ENCODE measurements around the gene FCN1.
A peak's percentile ranks its signal among the peaks of the same experiment; 100 is the strongest.

The FCN1 gene

GRCh38 chr9:134889386-134890154 lies 28.1 kb downstream of the FCN1 start:
- TF ChIP-seq POLR2A (IDR thresholded peaks at IDR 0.05; ENCODE audit: extremely low read depth, insufficient read length): no peak
- TF ChIP-seq, protein P1, sequence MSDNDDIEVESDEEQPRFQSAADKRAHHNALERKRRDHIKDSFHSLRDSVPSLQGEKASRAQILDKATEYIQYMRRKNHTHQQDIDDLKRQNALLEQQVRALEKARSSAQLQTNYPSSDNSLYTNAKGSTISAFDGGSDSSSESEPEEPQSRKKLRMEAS (IDR thresholded peaks at IDR 0.05; ENCODE audit: low read depth, low read length): 0 out of 2 replicates have a peak, but pooled peaks have one; percentile 16
- peak; percentile 94 for DNase-seq (ENCODE audit: low read depth)
- H3K4me3 ChIP-seq (ENCODE audit: low read depth, low read length): no peak overlapping the region

DNA sequence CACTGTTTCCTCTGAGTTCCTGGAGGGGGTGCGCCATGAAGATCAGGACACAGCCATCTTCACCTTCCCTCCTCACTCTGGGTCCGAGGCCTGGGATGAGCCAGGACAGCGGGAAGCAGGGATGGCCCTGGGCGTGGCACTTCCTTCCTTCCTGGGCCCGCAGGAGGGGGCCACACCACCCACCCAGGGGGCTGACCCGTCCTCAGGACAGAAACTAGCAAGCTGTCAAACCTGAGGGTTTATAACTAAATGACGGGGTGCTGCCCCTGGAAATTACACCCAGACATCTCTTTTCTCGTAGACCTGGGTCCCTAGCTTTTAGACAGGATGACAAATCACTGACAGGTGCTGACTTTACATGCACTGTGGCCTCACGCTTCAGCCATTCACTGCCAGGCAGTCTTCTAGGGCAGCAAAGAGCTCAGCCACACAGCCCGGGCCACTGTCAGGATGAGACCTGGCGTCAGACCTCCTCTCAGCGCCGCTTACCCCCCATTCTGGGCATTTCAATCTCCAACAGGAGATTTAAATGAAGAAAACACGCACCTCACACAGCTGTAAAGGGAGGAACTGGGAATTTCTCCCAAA lies 29.0 kb downstream of the FCN1 start:
- no peak overlapping the region for H3K4me3 ChIP-seq (ENCODE audit: low read depth, low read length)
- no peak for DNase-seq (ENCODE audit: low read depth)
- no peak for TF ChIP-seq MYC (IDR thresholded peaks at IDR 0.05; ENCODE audit: low read depth, low read length)
- TF ChIP-seq, protein P1 (IDR thresholded peaks at IDR 0.05; ENCODE audit: low read depth, low read length): no peak
- no peak for TF ChIP-seq POLR2A (IDR thresholded peaks at IDR 0.05; ENCODE audit: extremely low read depth, insufficient read length)
- TF ChIP-seq, protein P2, sequence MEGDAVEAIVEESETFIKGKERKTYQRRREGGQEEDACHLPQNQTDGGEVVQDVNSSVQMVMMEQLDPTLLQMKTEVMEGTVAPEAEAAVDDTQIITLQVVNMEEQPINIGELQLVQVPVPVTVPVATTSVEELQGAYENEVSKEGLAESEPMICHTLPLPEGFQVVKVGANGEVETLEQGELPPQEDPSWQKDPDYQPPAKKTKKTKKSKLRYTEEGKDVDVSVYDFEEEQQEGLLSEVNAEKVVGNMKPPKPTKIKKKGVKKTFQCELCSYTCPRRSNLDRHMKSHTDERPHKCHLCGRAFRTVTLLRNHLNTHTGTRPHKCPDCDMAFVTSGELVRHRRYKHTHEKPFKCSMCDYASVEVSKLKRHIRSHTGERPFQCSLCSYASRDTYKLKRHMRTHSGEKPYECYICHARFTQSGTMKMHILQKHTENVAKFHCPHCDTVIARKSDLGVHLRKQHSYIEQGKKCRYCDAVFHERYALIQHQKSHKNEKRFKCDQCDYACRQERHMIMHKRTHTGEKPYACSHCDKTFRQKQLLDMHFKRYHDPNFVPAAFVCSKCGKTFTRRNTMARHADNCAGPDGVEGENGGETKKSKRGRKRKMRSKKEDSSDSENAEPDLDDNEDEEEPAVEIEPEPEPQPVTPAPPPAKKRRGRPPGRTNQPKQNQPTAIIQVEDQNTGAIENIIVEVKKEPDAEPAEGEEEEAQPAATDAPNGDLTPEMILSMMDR (IDR thresholded peaks at IDR 0.05; ENCODE audit: low read depth, low read length): no peak

DNA sequence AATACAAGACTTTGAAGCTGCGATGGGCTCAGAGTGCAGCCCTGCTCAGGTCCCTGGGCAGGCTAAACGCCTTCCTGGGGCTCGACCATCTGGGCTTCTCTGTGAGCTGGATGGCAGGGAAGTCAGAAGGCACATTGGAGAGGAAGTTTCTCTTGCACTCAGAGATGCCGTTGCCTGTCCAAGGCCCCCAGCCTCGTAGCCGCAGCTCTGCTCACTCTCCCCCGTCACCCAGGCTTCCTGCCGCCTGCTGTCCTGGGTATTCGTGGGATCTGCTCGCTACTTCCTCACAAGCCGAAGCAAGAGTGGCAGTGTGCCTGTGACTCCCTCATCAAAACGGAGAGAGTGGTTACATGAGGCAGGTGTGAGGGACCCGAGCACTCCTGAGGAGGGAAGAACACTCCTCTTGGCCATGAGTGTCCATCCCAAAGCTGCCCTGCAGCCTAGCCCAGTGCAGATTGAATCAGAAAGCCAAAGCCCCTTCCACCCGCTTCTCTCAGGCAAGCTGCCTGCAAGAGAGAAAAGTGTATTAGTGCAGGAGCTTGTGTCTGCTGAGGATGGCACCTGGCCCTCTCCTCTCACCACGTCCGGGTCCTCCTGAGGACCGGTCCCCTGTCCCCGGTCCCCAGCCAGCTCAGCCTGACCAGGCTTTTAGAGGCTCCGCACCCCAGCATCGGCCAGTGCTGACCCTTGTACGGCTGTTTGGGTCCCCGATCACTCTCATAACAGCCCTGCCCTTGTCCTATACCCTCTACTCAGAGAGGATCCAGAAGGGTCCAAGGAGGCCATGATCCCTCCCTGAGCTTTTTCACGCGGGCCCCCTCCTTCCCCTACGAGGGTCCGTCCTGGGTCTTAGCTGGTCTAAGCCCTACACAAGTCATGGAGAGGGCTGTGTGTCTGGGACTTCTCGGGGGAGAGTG lies 29.8 kb downstream of the FCN1 start:
- TF ChIP-seq POLR2A (IDR thresholded peaks at IDR 0.05; ENCODE audit: extremely low read depth, insufficient read length): no peak
- TF ChIP-seq, protein P2 (IDR thresholded peaks at IDR 0.05; ENCODE audit: low read depth, low read length): no peak
- TF ChIP-seq, protein P1 (IDR thresholded peaks at IDR 0.05; ENCODE audit: low read depth, low read length): no peak; the same call in 1 of the 2 replicates
- H3K4me3 ChIP-seq (ENCODE audit: low read depth, low read length): no peak overlapping the region
- peak; percentile 90 for DNase-seq (ENCODE audit: low read depth)

GRCh38 chr9:134887219-134887618 lies 30.5 kb downstream of the FCN1 start:
- no peak for TF ChIP-seq MYC (IDR thresholded peaks at IDR 0.05; ENCODE audit: low read depth, low read length)
- TF ChIP-seq POLR2A (IDR thresholded peaks at IDR 0.05; ENCODE audit: extremely low read depth, insufficient read length): no peak
- TF ChIP-seq, protein P1 (IDR thresholded peaks at IDR 0.05; ENCODE audit: low read depth, low read length): no peak
- TF ChIP-seq, protein P2 (IDR thresholded peaks at IDR 0.05; ENCODE audit: low read depth, low read length): no peak
- no peak overlapping the region for H3K4me3 ChIP-seq (ENCODE audit: low read depth, low read length)
- no peak for DNase-seq (ENCODE audit: low read depth)

DNA sequence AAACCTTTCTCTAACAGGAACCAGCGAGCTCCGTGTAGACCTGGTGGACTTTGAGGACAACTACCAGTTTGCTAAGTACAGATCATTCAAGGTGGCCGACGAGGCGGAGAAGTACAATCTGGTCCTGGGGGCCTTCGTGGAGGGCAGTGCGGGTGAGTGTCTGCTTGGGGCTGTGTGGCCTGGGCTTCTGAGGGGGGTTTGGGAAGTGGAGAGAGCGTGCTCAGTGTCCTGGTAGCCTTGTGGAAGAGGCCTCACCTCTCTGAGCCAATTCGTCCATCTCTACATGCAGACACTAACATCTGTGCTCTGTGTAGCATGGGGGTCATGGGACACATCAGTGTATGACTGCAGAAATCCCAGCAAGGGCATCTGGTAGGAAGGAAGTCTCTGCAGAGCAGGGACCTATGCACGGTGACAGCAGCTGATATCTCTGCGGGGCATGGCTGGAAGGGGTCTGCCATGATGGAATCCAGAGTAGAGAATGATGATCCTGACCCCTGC lies 31.2 kb downstream of the FCN1 start:
- no peak for DNase-seq (ENCODE audit: low read depth)
- H3K4me3 ChIP-seq (ENCODE audit: low read depth, low read length): no peak overlapping the region
- TF ChIP-seq, protein P1 (IDR thresholded peaks at IDR 0.05; ENCODE audit: low read depth, low read length): no peak
- TF ChIP-seq, protein P2 (IDR thresholded peaks at IDR 0.05; ENCODE audit: low read depth, low read length): no peak
- TF ChIP-seq MYC (IDR thresholded peaks at IDR 0.05; ENCODE audit: low read depth, low read length) (no peak), POLR2A (IDR thresholded peaks at IDR 0.05; ENCODE audit: extremely low read depth, insufficient read length) (no peak)

Data from NB4 (cell line).